Suprapubic skin (tissue), 4 donors: ENCODE results near the gene TBCC.
A peak's percentile ranks its signal among the peaks of the same experiment; 100 is the strongest.

ENCODE experiments used
- EP300 ChIP-seq: sonication (generic); formaldehyde crosslinking; IDR thresholded peaks from one replicate; pipeline ENCODE4 v1.6.1; 2017; ENCODE audit warnings: antibody characterized with exemption
- POLR2A ChIP-seq, 2 donors: fragments of 450-650 bp; IDR thresholded peaks; one replicate each; pipeline ENCODE4 v1.6.1; 2017; ENCODE audit warnings: antibody characterized with exemption in 2 of 2, mild to moderate bottlenecking in 2 of 2, moderate library complexity in 2 of 2
- POLR2AphosphoS5 ChIP-seq, 3 donors: sonication (generic); formaldehyde crosslinking; IDR thresholded peaks; one replicate each; pipeline ENCODE4 v1.6.1; 2017; ENCODE audit warnings: antibody characterized with exemption in 3 of 3
- TF ChIP-seq, protein P1 (sequence below), 2 donors: fragments of 200-600 bp in 1 of 2; fragments of 450-650 bp in 1 of 2; sonication (generic) in 1 of 2; IDR thresholded peaks; one replicate each; pipeline ENCODE4 v1.5.1; 2016 to 2019; ENCODE audit warnings: antibody characterized with exemption in 2 of 2, mild to moderate bottlenecking in 1 of 2, moderate library complexity in 1 of 2

DNA sequence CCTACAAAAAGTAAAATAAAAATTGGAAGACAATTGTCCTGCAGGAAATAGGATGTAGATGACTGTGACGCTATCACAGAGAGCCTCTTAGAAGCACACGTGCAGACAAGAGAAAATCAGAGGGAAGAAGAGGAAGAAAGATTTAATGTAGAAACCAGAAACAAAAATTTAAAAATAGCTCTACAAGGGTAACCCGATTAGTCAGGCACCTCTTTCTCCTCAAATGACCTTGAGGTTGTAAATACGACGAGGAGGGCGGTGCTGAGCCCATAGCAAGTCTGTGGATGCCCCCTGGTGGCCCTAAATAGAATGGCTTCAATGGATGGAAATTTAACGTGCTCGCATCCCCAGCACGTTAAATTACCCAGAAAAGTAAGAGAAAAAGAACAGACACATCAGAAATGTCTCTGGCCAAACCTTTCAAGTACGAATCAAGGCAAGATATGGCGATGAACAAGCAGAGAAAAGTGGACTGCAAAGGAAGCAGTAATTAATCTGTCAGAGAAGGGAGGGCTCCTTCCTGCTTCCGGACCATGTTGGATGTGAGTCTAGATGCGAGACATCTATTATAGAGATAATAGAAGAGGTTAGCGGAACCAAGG is 19.3 kb downstream of the TBCC start:
- TF ChIP-seq POLR2A (IDR thresholded peaks at IDR 0.05) (no peak), POLR2AphosphoS5 (IDR thresholded peaks at IDR 0.05) (no peak), EP300 (no peak)
- TF ChIP-seq, protein P1, sequence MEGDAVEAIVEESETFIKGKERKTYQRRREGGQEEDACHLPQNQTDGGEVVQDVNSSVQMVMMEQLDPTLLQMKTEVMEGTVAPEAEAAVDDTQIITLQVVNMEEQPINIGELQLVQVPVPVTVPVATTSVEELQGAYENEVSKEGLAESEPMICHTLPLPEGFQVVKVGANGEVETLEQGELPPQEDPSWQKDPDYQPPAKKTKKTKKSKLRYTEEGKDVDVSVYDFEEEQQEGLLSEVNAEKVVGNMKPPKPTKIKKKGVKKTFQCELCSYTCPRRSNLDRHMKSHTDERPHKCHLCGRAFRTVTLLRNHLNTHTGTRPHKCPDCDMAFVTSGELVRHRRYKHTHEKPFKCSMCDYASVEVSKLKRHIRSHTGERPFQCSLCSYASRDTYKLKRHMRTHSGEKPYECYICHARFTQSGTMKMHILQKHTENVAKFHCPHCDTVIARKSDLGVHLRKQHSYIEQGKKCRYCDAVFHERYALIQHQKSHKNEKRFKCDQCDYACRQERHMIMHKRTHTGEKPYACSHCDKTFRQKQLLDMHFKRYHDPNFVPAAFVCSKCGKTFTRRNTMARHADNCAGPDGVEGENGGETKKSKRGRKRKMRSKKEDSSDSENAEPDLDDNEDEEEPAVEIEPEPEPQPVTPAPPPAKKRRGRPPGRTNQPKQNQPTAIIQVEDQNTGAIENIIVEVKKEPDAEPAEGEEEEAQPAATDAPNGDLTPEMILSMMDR (IDR thresholded peaks at IDR 0.05) = peak; percentile 88 to 89
